Endothelial cell of umbilical vein (primary cell): ENCODE results near the gene PRKD2. TPM values are rescaled to one million over a fixed set of nuclear protein-coding genes. Genes with fewer than 3 reads are reported as not detected.

ENCODE experiments used
- BruUV-seq: library from RNA; stranded (reverse); fragments of 400-500 nt; replicated peaks from 2 replicates; lab custom pipeline; 2021; lab: Mats Ljungman, UMichigan
- CTCF ChIA-PET: fragments of 300-600, 350-600 bp; sonication (Branson Sonifier 250); formaldehyde crosslinking; loops from one replicate; lab custom pipeline; 2021; ENCODE audit warnings: antibody characterized with exemption, inconsistent platforms; lab: Charles Lee
- POLR2A ChIA-PET: fragments of 300-600, 350-600 bp; sonication (Branson Sonifier 250); formaldehyde crosslinking; loops from one replicate; lab custom pipeline; 2021; ENCODE audit warnings: antibody characterized with exemption, inconsistent platforms; lab: Charles Lee
- DNase-seq: peaks from one replicate; pipeline ENCODE4 v3.0.0-alpha.2; 2011; ENCODE audit warnings: low read depth, low spot score
- FAIRE-seq: peaks from 2 replicates; lab custom pipeline; 2011; peaks lifted over from hg19 to GRCh38; lab: Jason Lieb, UNC
- H2AFZ ChIP-seq: 2 replicates; pipeline ENCODE4 v1.6.0; 2012; ENCODE audit warnings: low read depth, low read length, control low read depth, inconsistent platforms
- H3K27ac ChIP-seq: 2 replicates; pipeline ENCODE4 v1.5.1; 2011; ENCODE audit warnings: low read depth, mild to moderate bottlenecking, control low read depth, low read length, moderate library complexity; ENCODE audit not compliant: insufficient read depth
- H3K27me3 ChIP-seq, 2 experiments: 2 replicates each; pipeline versions ENCODE4 v1.6.0 to v1.6.1; 2011; ENCODE audit warnings: low read length in 2 of 2, mixed read lengths in 1 of 2; ENCODE audit not compliant: control insufficient read depth in 2 of 2, insufficient read depth in 2 of 2
- H3K36me3 ChIP-seq, 2 experiments: 2 replicates in 1 of 2; 3 replicates in 1 of 2; pipeline ENCODE4 v1.5.1; 2011; ENCODE audit warnings: low read length in 2 of 2, mild to moderate bottlenecking in 1 of 2, moderate library complexity in 1 of 2; ENCODE audit not compliant: control insufficient read depth in 2 of 2, insufficient read depth in 2 of 2; ENCODE audit errors: extremely low read depth in 1 of 2
- H3K4me1 ChIP-seq: 3 replicates; pipeline ENCODE4 v1.5.1; 2011; ENCODE audit warnings: mild to moderate bottlenecking, low read length; ENCODE audit not compliant: control insufficient read depth, insufficient read depth; ENCODE audit errors: extremely low read depth
- H3K4me2 ChIP-seq: 2 replicates; pipeline ENCODE4 v1.6.1; 2011; ENCODE audit warnings: low read length, control low read depth, mixed read lengths; ENCODE audit not compliant: insufficient read depth
- H3K4me3 ChIP-seq, 3 experiments: fragments of 200-600 bp in 1 of 3; sonication (generic), shearing (Covaris generic) in 1 of 3; replicated peaks in 1 of 3; 2 replicates each; pipeline ENCODE4 v1.5.1; 2011 to 2016; ENCODE audit warnings: control low read depth in 3 of 3, low read length in 3 of 3, mild to moderate bottlenecking in 2 of 3, inconsistent platforms in 1 of 3, low read depth in 1 of 3, moderate library complexity in 1 of 3; ENCODE audit not compliant: insufficient read depth in 1 of 3
- H3K79me2 ChIP-seq: 2 replicates; pipeline ENCODE4 v1.6.0; 2012; ENCODE audit warnings: low read length, inconsistent platforms; ENCODE audit not compliant: control insufficient read depth, insufficient read depth
- H3K9ac ChIP-seq: replicated peaks from 2 replicates; pipeline ENCODE3; 2011; ENCODE audit warnings: low read length, control low read depth; ENCODE audit not compliant: insufficient read depth; ENCODE audit errors: extremely low read depth
- H3K9me1 ChIP-seq: replicated peaks from 3 replicates; pipeline ENCODE4 v1.6.0; 2011; ENCODE audit warnings: mild to moderate bottlenecking, low read length; ENCODE audit not compliant: control insufficient read depth, insufficient read depth; ENCODE audit errors: extremely low read depth
- H3K9me3 ChIP-seq: replicated peaks from 2 replicates; pipeline ENCODE4 v1.5.1; 2012; ENCODE audit warnings: low read length, inconsistent platforms; ENCODE audit not compliant: control insufficient read depth, insufficient read depth
- H4K20me1 ChIP-seq: replicated peaks from 2 replicates; pipeline ENCODE3; 2011; ENCODE audit warnings: mild to moderate bottlenecking, low read length; ENCODE audit not compliant: control insufficient read depth, insufficient read depth; ENCODE audit errors: extremely low read depth
- CTCF ChIP-seq, 2 donors: IDR thresholded peaks; 1 replicate in 1 of 2; 2 replicates in 1 of 2; pipeline ENCODE4 v1.5.1; 2011; ENCODE audit warnings: low read length in 2 of 2, mild to moderate bottlenecking in 2 of 2, moderate library complexity in 2 of 2, control low read depth in 1 of 2, inconsistent platforms in 1 of 2, low read depth in 1 of 2; ENCODE audit not compliant: insufficient read depth in 1 of 2; ENCODE audit errors: extremely low read depth in 1 of 2
- EZH2 ChIP-seq: IDR thresholded peaks from 2 replicates; pipeline ENCODE4 v1.6.1; 2012; ENCODE audit warnings: borderline replicate concordance, low read depth, mild to moderate bottlenecking, moderate library complexity, low read length, inconsistent platforms; ENCODE audit not compliant: severe bottlenecking
- FOS ChIP-seq: IDR thresholded peaks from 2 replicates; pipeline ENCODE4 v1.6.1; 2011; ENCODE audit warnings: mild to moderate bottlenecking, low read length, moderate library complexity, borderline replicate concordance; ENCODE audit not compliant: insufficient read depth
- GATA2 ChIP-seq: IDR thresholded peaks from 2 replicates; pipeline ENCODE4 v1.7.0; 2011; ENCODE audit warnings: low read depth, mild to moderate bottlenecking, moderate library complexity, mixed read lengths, low read length; ENCODE audit not compliant: insufficient read length, insufficient read depth
- JUN ChIP-seq: IDR thresholded peaks from 2 replicates; pipeline ENCODE4 v1.6.1; 2011; ENCODE audit warnings: borderline replicate concordance, low read depth; ENCODE audit not compliant: insufficient read length, insufficient read depth
- MAX ChIP-seq: IDR thresholded peaks from 2 replicates; pipeline ENCODE4 v1.6.1; 2011; ENCODE audit not compliant: insufficient read depth, insufficient read length
- MYC ChIP-seq: IDR thresholded peaks from one replicate; pipeline ENCODE4 v1.6.1; 2011; ENCODE audit warnings: mild to moderate bottlenecking, low read depth, low read length
- POLR2A ChIP-seq: IDR thresholded peaks from 2 replicates; pipeline ENCODE4 v1.6.1; 2012; ENCODE audit warnings: low read depth, mild to moderate bottlenecking, control low read depth, low read length
- POLR2AphosphoS5 ChIP-seq: IDR thresholded peaks from 2 replicates; pipeline ENCODE4 v1.6.1; 2012; ENCODE audit warnings: low read depth, mild to moderate bottlenecking, control low read depth, low read length, moderate library complexity; ENCODE audit not compliant: insufficient read depth
- dilution Hi-C: fragments of 300-500 bp; cut with MboI; formaldehyde crosslinking; loops from one replicate; pipeline ENCODE4 v1.15.0; 2019; ENCODE audit warnings: low sequenced_read_pairs; ENCODE audit not compliant: extremely low pct_ligation_motif_present
- intact Hi-C: fragments of 100-400 bp; cut with micrococcal nuclease; formaldehyde crosslinking; loops from one replicate; pipeline ENCODE4 v1.10.0; 2022
- polyA plus RNA-seq, 4 experiments: library from polyadenylated mRNA; depleted of rRNA in 3 of 4; stranded (reverse) in 3 of 4; unstranded in 1 of 4; fragments of >200 nt; gene quantifications; 2 replicates each; pipeline versions ENCODE4 v1.2.1 to v1.2.3, GENCODE V29; 2011 to 2012; ENCODE audit warnings: missing spikeins in 1 of 4
- total RNA-seq: library from RNA; stranded (reverse); gene quantifications from 2 replicates; pipeline ENCODE4 v1.2.3, GENCODE V29; 2021

PRKD2 gene
- total and polyA plus RNA-seq, 2 donors (not counting 3 experiments of a cell fraction or from before 2014, with no cell fraction given): 40.4 to 94.9 TPM

- Histone ChIP-seq H4K20me1 (peaks cover 2% of the 10 kb centered on the region), H3K27me3 (no peaks in the 10 kb centered on the region), H3K9ac (no peak overlapping the region), H3K9me1 (no peaks in the 10 kb centered on the region), H3K4me2 (no peak overlapping the region), H3K4me1 (peaks cover 12% of the 10 kb centered on the region), H3K9me3 (no peaks in the 10 kb centered on the region), H3K36me3 (peaks cover 3 to 30% of the 10 kb centered on the region in 2 experiments), H3K27ac (no peak overlapping the region), H2AFZ (no peak overlapping the region), H3K79me2 (peaks cover 68% of the 10 kb centered on the region), H3K4me3 (no peak overlapping the region)
- ChIA-PET POLR2A (interaction anchor here (0.6 kb wide), 1 partner anchor 101 kb away, joined by 4 read pairs; the partner anchor contains the start of gene GNG8), CTCF (interaction anchor here (0.8 to 1.0 kb wide), 3 partner anchors 9 to 47 kb away, joined by 3 to 6 read pairs (median 3); no protein-coding TSS in a partner anchor)
- FAIRE-seq: no peak
- dilution Hi-C loops: no loop called here
- DNase-seq: no peak
- no TSS peak for BruUV-seq
- TF ChIP-seq POLR2AphosphoS5: no peak
- no peak for TF ChIP-seq JUN
- TF ChIP-seq CTCF (IDR thresholded peaks at IDR 0.05; ENCODE audit: extremely low read depth in 1 of 2, insufficient read depth in 1 of 2, low read depth in 1 of 2, low read length in 2 of 2): no peak
- no peak for TF ChIP-seq MYC
- no peak for TF ChIP-seq FOS
- no peak for TF ChIP-seq POLR2A
- no peak for TF ChIP-seq EZH2
- no peak for TF ChIP-seq MAX
- no peak for TF ChIP-seq GATA2
- intact Hi-C loops: no loop called here
Measured at GRCh38 chr19:46737298-46737654, 20.4 kb upstream of the PRKD2 start.
